Measurements from ENCODE around the gene CD83. TPM values are rescaled to one million over a fixed set of nuclear protein-coding genes. Genes with fewer than 3 reads are reported as not detected.
"Not testable (repeated sequence)": the region's sequence is repeated elsewhere in the genome, so short reads cannot be mapped to it uniquely, and the experiment has no call there.

CD83 gene
- total and polyA plus RNA-seq, 7 experiments from 2014 or later: 1.9 to 113 (median 5.1) TPM

DNA sequence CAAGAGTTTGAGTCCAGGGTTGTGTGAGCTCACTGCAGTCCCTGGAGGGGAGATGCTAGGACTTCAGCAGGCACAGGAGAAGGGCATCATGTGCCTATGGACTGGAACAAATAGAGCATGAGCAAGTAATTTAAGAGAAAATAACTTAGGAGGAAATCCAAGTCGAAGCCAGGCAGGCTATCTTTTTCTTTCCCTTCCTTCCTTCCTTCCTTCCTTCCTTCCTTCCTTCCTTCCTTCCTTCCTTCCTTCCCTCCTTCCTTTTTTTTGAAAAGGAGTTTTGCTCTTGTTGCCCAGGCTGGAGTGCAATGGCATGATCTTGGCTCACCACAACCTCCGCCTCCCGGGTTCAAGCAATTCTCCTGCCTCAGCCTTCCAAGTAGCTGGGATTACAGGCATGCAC is 33.7 kb downstream of the CD83 start:
- DNase-seq; H3K4me1 Mint-ChIP-seq; H3K4me3 Mint-ChIP-seq; H3K4me1 ChIP-seq (ENCODE audit: control insufficient read depth in 2 of 2, insufficient read depth in 2 of 2, low read length in 2 of 2); H3K9me3 ChIP-seq (ENCODE audit: control insufficient read depth in 2 of 3, low read length in 3 of 3); H3K4me3 ChIP-seq (ENCODE audit: low read length); H3K9me3 Mint-ChIP-seq; H3K27me3 ChIP-seq (ENCODE audit: control insufficient read depth in 2 of 2, insufficient read depth in 2 of 2, low read length in 2 of 2); H3K36me3 Mint-ChIP-seq; ATAC-seq; H3K27ac ChIP-seq (ENCODE audit: low read depth, low read length); POLR2A ChIA-PET; intact Hi-C loops (cut with micrococcal nuclease); H3K36me3 ChIP-seq (ENCODE audit: control insufficient read depth in 2 of 3, insufficient read depth in 3 of 3, low read length in 3 of 3); CTCF ChIA-PET: not testable (repeated sequence)
- Mint-ChIP-seq H3K27ac (peak overlapping the region in 1 of 9 donors; percentile 28), H3K27me3 (peaks cover 0 to 17% (median 0%) of the 10 kb centered on the region in 5 donors)

DNA sequence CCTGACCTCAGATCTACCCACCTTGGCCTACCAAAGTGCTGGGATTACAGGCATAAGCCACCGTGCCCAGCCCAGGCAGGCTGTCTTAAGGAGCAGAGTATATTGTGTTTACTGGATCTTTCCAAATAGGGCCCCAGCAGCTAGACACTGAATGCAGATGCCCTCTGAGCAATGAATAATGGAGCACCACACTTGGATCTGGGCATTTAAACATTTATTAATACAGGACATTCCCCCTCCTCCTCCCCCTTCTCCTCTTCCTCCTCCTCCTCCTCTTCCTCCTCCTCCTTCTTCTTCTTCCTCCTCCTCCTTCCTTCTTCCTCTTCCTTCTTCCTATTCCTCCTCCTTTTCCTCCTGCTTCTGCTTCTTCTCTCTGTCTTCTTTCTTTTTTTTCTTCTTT is 34.2 kb downstream of the CD83 start:
- DNase-seq: no peak
- ATAC-seq: no peak
- H3K9me3 Mint-ChIP-seq: no peaks in the 10 kb centered on the region
- no peaks in the 10 kb centered on the region for H3K36me3 ChIP-seq (ENCODE audit: control insufficient read depth in 2 of 3, insufficient read depth in 3 of 3, low read length in 3 of 3)
- intact Hi-C loops (cut with micrococcal nuclease): no loop called here
- H3K4me3 ChIP-seq (ENCODE audit: low read length): no peak overlapping the region
- no peaks in the 10 kb centered on the region for H3K9me3 ChIP-seq (ENCODE audit: control insufficient read depth in 2 of 3, low read length in 3 of 3)
- H3K27me3 ChIP-seq (ENCODE audit: control insufficient read depth in 2 of 2, insufficient read depth in 2 of 2, low read length in 2 of 2): no peaks in the 10 kb centered on the region
- CTCF ChIA-PET: interaction anchor here (0.7 kb wide), 1 partner anchor 160 kb away, joined by 7 read pairs; no protein-coding TSS in a partner anchor
- H3K4me1 Mint-ChIP-seq: peaks cover 0 to 5% (median 0%) of the 10 kb centered on the region in 7 donors
- H3K27ac Mint-ChIP-seq: no peak overlapping the region
- H3K27ac ChIP-seq (ENCODE audit: low read depth, low read length): no peak overlapping the region
- no peaks in the 10 kb centered on the region for H3K4me1 ChIP-seq (ENCODE audit: control insufficient read depth in 2 of 2, insufficient read depth in 2 of 2, low read length in 2 of 2)
- POLR2A ChIA-PET: no interaction called here
- H3K27me3 Mint-ChIP-seq: peaks cover 0 to 17% (median 0%) of the 10 kb centered on the region in 5 donors
- no peaks in the 10 kb centered on the region for H3K36me3 Mint-ChIP-seq
- H3K4me3 Mint-ChIP-seq: no peak overlapping the region

DNA sequence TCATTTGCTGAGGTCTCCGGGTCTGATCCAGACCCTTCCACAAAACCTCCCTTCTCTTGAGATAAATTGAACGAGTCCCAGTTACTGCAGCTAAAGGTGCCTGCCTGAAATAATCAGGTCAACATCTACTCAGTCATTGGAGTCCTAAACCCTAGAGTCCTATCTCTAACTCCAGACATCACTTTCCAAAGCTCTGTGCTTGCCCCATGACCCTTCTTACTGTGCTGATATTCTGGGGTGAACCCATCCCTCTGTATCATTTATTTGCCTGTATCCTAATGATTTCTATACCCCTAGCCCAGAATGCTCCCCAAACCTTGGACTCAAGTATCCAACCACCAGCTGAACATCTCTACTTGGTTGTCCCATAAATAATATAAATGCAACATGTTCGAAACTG is 35.7 kb downstream of the CD83 start:
- intact Hi-C loops (cut with micrococcal nuclease): no loop called here
- H3K27ac ChIP-seq (ENCODE audit: low read depth, low read length): no peak overlapping the region
- ATAC-seq: no peak
- Mint-ChIP-seq H3K4me3 (no peak overlapping the region), H3K27ac (no peak overlapping the region), H3K27me3 (peaks cover 0 to 19% (median 0%) of the 10 kb centered on the region in 5 donors), H3K36me3 (no peaks in the 10 kb centered on the region), H3K4me1 (peaks cover 0 to 5% (median 0%) of the 10 kb centered on the region in 7 donors), H3K9me3 (peaks cover 0 to 2% (median 0%) of the 10 kb centered on the region in 11 donors)
- no peak for DNase-seq
- CTCF ChIA-PET: no interaction called here
- H3K36me3 ChIP-seq (ENCODE audit: control insufficient read depth in 2 of 3, insufficient read depth in 3 of 3, low read length in 3 of 3): no peaks in the 10 kb centered on the region
- H3K27me3 ChIP-seq (ENCODE audit: control insufficient read depth in 2 of 2, insufficient read depth in 2 of 2, low read length in 2 of 2): no peaks in the 10 kb centered on the region
- POLR2A ChIA-PET: interaction anchor here (0.6 kb wide), 1 partner anchor 1341 kb away, joined by 6 read pairs; no protein-coding TSS in a partner anchor
- H3K4me1 ChIP-seq (ENCODE audit: control insufficient read depth in 2 of 2, insufficient read depth in 2 of 2, low read length in 2 of 2): no peaks in the 10 kb centered on the region
- H3K9me3 ChIP-seq (ENCODE audit: control insufficient read depth in 2 of 3, low read length in 3 of 3): no peaks in the 10 kb centered on the region
- H3K4me3 ChIP-seq (ENCODE audit: low read length): no peak overlapping the region

DNA sequence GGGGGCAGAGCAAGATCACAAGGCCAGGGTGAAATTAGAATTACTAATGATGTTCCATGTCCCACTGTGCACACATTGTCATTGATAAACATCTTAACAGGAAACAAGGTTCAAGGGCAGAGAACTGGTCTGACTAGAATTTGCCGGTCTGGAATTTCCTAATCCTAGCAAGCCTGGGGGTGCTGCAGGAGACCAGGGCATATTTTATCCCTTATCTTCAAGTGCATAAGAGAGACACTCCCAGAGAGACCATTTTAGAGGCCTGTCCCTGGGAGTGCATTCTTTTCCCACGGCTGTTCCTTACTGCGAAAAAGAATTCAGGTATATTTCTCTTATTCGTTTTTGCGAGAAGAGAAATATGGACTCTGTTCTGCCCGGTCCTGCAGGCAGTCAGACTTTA is 41.5 kb downstream of the CD83 start:
- Mint-ChIP-seq H3K36me3 (peaks cover 0 to 10% (median 6%) of the 10 kb centered on the region in 5 donors), H3K4me1 (no peaks in the 10 kb centered on the region), H3K27me3 (peaks cover 0 to 17% (median 7%) of the 10 kb centered on the region in 5 donors), H3K27ac (no peak overlapping the region), H3K9me3 (peaks cover 0 to 17% (median 7%) of the 10 kb centered on the region in 11 donors), H3K4me3 (no peak overlapping the region)
- H3K9me3 ChIP-seq (ENCODE audit: control insufficient read depth in 2 of 3, low read length in 3 of 3): no peaks in the 10 kb centered on the region
- DNase-seq (no peak), ATAC-seq (no peak)
- H3K4me1 ChIP-seq (ENCODE audit: control insufficient read depth in 2 of 2, insufficient read depth in 2 of 2, low read length in 2 of 2): no peaks in the 10 kb centered on the region
- H3K27me3 ChIP-seq (ENCODE audit: control insufficient read depth in 2 of 2, insufficient read depth in 2 of 2, low read length in 2 of 2): no peaks in the 10 kb centered on the region
- no peak overlapping the region for H3K27ac ChIP-seq (ENCODE audit: low read depth, low read length)
- H3K36me3 ChIP-seq (ENCODE audit: control insufficient read depth in 2 of 3, insufficient read depth in 3 of 3, low read length in 3 of 3): no peaks in the 10 kb centered on the region
- ChIA-PET CTCF (no interaction called here), POLR2A (no interaction called here)
- no peak overlapping the region for H3K4me3 ChIP-seq (ENCODE audit: low read length)
- intact Hi-C loops (cut with micrococcal nuclease): no loop called here

DNA sequence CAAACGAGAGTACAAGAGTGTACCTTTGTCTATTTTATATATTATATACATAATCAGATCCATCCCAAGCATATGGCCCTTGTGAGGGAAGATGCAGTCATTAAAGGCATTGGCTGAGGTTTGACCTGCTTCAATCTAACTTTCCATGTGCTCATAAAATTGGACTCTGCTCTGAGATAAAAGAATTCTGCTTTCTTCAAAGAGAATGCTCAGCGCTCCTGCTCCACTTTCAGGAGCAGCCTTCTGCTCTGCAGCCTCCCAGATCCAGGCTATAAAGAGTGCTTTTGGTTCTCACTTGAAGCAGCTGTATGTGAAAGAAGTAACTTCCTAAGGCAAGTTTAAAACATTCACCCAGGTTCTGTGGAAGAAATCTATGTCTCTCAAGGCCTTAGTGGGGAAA is 45.3 kb downstream of the CD83 start:
- Histone ChIP-seq H3K27me3 (ENCODE audit: control insufficient read depth in 2 of 2, insufficient read depth in 2 of 2, low read length in 2 of 2) (peaks cover 0 to 4% of the 10 kb centered on the region in 2 donors), H3K9me3 (ENCODE audit: control insufficient read depth in 2 of 3, low read length in 3 of 3) (no peaks in the 10 kb centered on the region), H3K27ac (ENCODE audit: low read depth, low read length) (no peak overlapping the region), H3K4me1 (ENCODE audit: control insufficient read depth in 2 of 2, insufficient read depth in 2 of 2, low read length in 2 of 2) (no peaks in the 10 kb centered on the region), H3K4me3 (ENCODE audit: low read length) (no peak overlapping the region), H3K36me3 (ENCODE audit: control insufficient read depth in 2 of 3, insufficient read depth in 3 of 3, low read length in 3 of 3) (no peaks in the 10 kb centered on the region)
- ChIA-PET CTCF (no interaction called here), POLR2A (no interaction called here)
- no peak for DNase-seq
- Mint-ChIP-seq H3K9me3 (peaks cover 0 to 20% (median 7%) of the 10 kb centered on the region in 11 donors), H3K27me3 (peaks cover 0 to 15% (median 7%) of the 10 kb centered on the region in 5 donors), H3K4me3 (no peak overlapping the region), H3K36me3 (peaks cover 1 to 11% (median 7%) of the 10 kb centered on the region in 5 donors), H3K4me1 (no peaks in the 10 kb centered on the region), H3K27ac (no peak overlapping the region)
- ATAC-seq: no peak
- intact Hi-C loops (cut with micrococcal nuclease): no loop called here

DNA sequence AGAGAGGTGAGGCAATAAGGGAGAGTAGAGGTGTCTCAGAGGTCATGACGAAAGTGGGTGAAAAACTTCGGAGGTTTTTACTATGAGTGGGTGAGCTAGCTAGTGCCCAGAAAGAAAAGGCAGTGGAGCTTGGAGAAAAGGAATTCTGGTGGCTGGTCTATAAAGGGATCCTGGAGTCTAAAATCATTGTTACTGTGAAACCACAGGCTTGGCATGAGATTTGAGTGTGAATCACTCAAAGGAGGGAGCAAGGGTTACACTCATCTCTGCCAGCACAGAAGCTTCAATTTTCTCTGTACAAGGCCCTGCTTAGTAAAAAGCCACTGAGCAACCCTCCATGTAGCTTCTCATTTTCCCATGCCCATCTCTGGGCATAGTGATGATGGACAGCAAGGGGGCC is 47.5 kb downstream of the CD83 start:
- H3K4me3 ChIP-seq (ENCODE audit: low read length): no peak overlapping the region
- ATAC-seq (no peak), DNase-seq (no peak)
- intact Hi-C loops (cut with micrococcal nuclease): no loop called here
- Mint-ChIP-seq H3K4me3 (no peak overlapping the region), H3K9me3 (peaks cover 3 to 26% (median 21%) of the 10 kb centered on the region in 11 donors), H3K27me3 (peaks cover 0 to 21% (median 2%) of the 10 kb centered on the region in 5 donors), H3K36me3 (peaks cover 0 to 17% (median 7%) of the 10 kb centered on the region in 5 donors), H3K27ac (no peak overlapping the region), H3K4me1 (no peaks in the 10 kb centered on the region)
- no peaks in the 10 kb centered on the region for H3K4me1 ChIP-seq (ENCODE audit: control insufficient read depth in 2 of 2, insufficient read depth in 2 of 2, low read length in 2 of 2)
- no peaks in the 10 kb centered on the region for H3K36me3 ChIP-seq (ENCODE audit: control insufficient read depth in 2 of 3, insufficient read depth in 3 of 3, low read length in 3 of 3)
- peaks cover 0 to 10% (median 0%) of the 10 kb centered on the region in 3 experiments for H3K9me3 ChIP-seq (ENCODE audit: control insufficient read depth in 2 of 3, low read length in 3 of 3)
- POLR2A ChIA-PET: no interaction called here
- H3K27ac ChIP-seq (ENCODE audit: low read depth, low read length): no peak overlapping the region
- CTCF ChIA-PET: interaction anchor here (0.6 kb wide), 1 partner anchor 98 kb away, joined by 4 read pairs; no protein-coding TSS in a partner anchor
- H3K27me3 ChIP-seq (ENCODE audit: control insufficient read depth in 2 of 2, insufficient read depth in 2 of 2, low read length in 2 of 2): peaks cover 0 to 4% of the 10 kb centered on the region in 2 donors

DNA sequence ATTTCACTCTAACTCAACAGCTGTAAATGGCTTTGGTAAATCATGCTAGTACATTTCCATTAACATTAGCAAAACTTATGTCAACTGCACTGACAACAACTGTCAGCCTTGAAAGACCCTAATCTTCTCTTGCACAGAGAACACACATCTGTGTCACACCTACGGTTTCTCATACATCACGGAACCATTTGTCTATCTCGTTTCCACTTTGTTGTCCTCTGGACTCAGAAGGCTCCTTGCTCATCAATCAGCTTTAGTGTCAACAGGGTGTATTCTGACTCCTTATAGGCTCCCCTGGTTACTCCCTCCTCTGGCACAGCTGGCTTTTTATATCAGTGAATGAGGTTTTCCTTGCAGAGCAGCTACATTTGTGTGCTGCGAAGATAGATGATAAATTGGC is 49.3 kb downstream of the CD83 start:
- ChIA-PET CTCF (no interaction called here), POLR2A (no interaction called here)
- H3K4me1 ChIP-seq (ENCODE audit: control insufficient read depth in 2 of 2, insufficient read depth in 2 of 2, low read length in 2 of 2): no peaks in the 10 kb centered on the region
- H3K27ac ChIP-seq (ENCODE audit: low read depth, low read length): no peak overlapping the region
- Mint-ChIP-seq H3K27me3 (peaks cover 0 to 21% (median 6%) of the 10 kb centered on the region in 5 donors), H3K36me3 (peaks cover 0 to 22% (median 15%) of the 10 kb centered on the region in 5 donors), H3K4me1 (no peaks in the 10 kb centered on the region), H3K27ac (no peak overlapping the region), H3K9me3 (peaks cover 3 to 42% (median 32%) of the 10 kb centered on the region in 11 donors), H3K4me3 (no peak overlapping the region)
- no peaks in the 10 kb centered on the region for H3K36me3 ChIP-seq (ENCODE audit: control insufficient read depth in 2 of 3, insufficient read depth in 3 of 3, low read length in 3 of 3)
- intact Hi-C loops (cut with micrococcal nuclease): no loop called here
- no peak for ATAC-seq
- no peak overlapping the region for H3K4me3 ChIP-seq (ENCODE audit: low read length)
- H3K9me3 ChIP-seq (ENCODE audit: control insufficient read depth in 2 of 3, low read length in 3 of 3): peaks cover 0 to 10% (median 0%) of the 10 kb centered on the region in 3 experiments
- no peak for DNase-seq
- peaks cover 0 to 4% of the 10 kb centered on the region in 2 donors for H3K27me3 ChIP-seq (ENCODE audit: control insufficient read depth in 2 of 2, insufficient read depth in 2 of 2, low read length in 2 of 2)

All from naive thymus-derived CD4-positive, alpha-beta T cell (primary cell).